ENCODE data around the gene GIPR. TPM values are rescaled to one million over a fixed set of nuclear protein-coding genes. Genes with fewer than 3 reads are reported as not detected.
A peak's percentile ranks its signal among the peaks of the same experiment; 100 is the strongest.

GIPR gene
- total RNA-seq, 1 experiment from 2014 or later: 0.45 TPM

DNA sequence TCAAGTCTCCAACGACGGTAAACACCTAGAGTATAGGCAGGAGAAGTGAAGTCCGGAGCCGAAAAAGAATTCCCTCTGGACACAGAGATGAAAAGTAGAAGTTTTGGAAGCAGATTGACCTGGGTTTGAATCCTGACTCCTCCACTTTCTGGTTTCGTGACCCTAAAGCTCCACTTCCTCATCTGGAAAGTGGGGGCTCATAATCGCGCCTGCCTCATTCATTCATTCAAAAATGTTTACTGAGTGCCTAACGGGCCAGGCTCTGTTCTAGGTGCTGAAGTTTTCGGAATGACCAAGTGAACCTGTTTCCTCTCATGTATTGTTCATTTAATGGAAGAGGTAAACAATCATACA lies 21.7 kb upstream of the GIPR start:
- intact Hi-C loops (cut with micrococcal nuclease; ENCODE audit: unreplicated experiment): no loop called here
- H3K27me3 ChIP-seq (replicated peaks; ENCODE audit: insufficient read depth, low read depth, low read length, poor library complexity): no peaks in the 10 kb centered on the region
- DNase-seq (ENCODE audit: low spot score): no peak
- H3K4me1 ChIP-seq (ENCODE audit: insufficient read depth, low read length, poor library complexity, severe bottlenecking): peaks cover 17% of the 10 kb centered on the region
- ChIA-PET POLR2A (ENCODE audit: low non-redundant PET) (no interaction called here), CTCF (interaction anchor here (0.6 to 0.7 kb wide), 2 partner anchors 152 to 842 kb away, joined by 3 read pairs; no protein-coding TSS in a partner anchor)
- no peaks in the 10 kb centered on the region for H3K9me3 ChIP-seq (ENCODE audit: low read depth, low read length, poor library complexity, severe bottlenecking)
- no peak overlapping the region for H3K27ac ChIP-seq (ENCODE audit: low read depth, low read length, poor library complexity, severe bottlenecking)
- H3K36me3 ChIP-seq (ENCODE audit: insufficient read depth, low read length, poor library complexity, severe bottlenecking): no peaks in the 10 kb centered on the region
- H3K4me3 ChIP-seq (ENCODE audit: low read depth, low read length, poor library complexity, severe bottlenecking): peak overlapping the region; percentile 43
- TF ChIP-seq, protein P1, sequence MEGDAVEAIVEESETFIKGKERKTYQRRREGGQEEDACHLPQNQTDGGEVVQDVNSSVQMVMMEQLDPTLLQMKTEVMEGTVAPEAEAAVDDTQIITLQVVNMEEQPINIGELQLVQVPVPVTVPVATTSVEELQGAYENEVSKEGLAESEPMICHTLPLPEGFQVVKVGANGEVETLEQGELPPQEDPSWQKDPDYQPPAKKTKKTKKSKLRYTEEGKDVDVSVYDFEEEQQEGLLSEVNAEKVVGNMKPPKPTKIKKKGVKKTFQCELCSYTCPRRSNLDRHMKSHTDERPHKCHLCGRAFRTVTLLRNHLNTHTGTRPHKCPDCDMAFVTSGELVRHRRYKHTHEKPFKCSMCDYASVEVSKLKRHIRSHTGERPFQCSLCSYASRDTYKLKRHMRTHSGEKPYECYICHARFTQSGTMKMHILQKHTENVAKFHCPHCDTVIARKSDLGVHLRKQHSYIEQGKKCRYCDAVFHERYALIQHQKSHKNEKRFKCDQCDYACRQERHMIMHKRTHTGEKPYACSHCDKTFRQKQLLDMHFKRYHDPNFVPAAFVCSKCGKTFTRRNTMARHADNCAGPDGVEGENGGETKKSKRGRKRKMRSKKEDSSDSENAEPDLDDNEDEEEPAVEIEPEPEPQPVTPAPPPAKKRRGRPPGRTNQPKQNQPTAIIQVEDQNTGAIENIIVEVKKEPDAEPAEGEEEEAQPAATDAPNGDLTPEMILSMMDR (conservative IDR thresholded peaks at IDR 0.05; ENCODE audit: low read depth, low read length): no peak
- no peak for TF ChIP-seq EZH2 (IDR thresholded peaks at IDR 0.05; ENCODE audit: borderline replicate concordance, low read depth, low read length, poor library complexity, severe bottlenecking)
- BruUV-seq (replicated peaks): no TSS peak

DNA sequence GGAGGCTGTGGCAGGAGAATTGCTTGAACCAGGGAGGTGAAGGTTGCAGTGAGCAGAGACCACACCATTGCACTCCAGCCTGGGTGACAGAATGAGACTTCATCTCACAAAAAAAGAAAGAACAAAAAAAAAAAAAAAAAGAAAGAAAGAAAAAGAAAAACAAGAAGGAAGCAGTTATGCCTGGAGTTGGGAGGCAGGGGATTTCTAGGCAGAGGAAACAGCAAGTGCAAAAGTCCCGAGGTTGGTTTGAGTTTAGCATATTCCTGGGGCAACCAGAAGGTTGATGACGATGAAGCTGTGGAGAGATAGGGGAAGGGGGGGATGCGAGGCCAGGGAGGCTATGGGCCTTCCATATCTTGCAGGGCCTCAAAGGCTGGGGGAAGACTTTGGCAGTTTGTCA lies 17.3 kb upstream of the GIPR start:
- Histone ChIP-seq H3K27ac (ENCODE audit: low read depth, low read length, poor library complexity, severe bottlenecking) (no peak overlapping the region), H3K4me1 (ENCODE audit: insufficient read depth, low read length, poor library complexity, severe bottlenecking) (peaks cover 9% of the 10 kb centered on the region), H3K9me3 (ENCODE audit: low read depth, low read length, poor library complexity, severe bottlenecking) (no peaks in the 10 kb centered on the region), H3K36me3 (ENCODE audit: insufficient read depth, low read length, poor library complexity, severe bottlenecking) (no peaks in the 10 kb centered on the region), H3K4me3 (ENCODE audit: low read depth, low read length, poor library complexity, severe bottlenecking) (no peak overlapping the region), H3K27me3 (replicated peaks; ENCODE audit: insufficient read depth, low read depth, low read length, poor library complexity) (no peaks in the 10 kb centered on the region)
- no peak for TF ChIP-seq EZH2 (IDR thresholded peaks at IDR 0.05; ENCODE audit: borderline replicate concordance, low read depth, low read length, poor library complexity, severe bottlenecking)
- TF ChIP-seq, protein P1 (conservative IDR thresholded peaks at IDR 0.05; ENCODE audit: low read depth, low read length): no peak
- ChIA-PET CTCF (no interaction called here), POLR2A (ENCODE audit: low non-redundant PET) (no interaction called here)
- intact Hi-C loops (cut with micrococcal nuclease; ENCODE audit: unreplicated experiment): no loop called here
- BruUV-seq (replicated peaks): no TSS peak
- DNase-seq (ENCODE audit: low spot score): no peak

DNA sequence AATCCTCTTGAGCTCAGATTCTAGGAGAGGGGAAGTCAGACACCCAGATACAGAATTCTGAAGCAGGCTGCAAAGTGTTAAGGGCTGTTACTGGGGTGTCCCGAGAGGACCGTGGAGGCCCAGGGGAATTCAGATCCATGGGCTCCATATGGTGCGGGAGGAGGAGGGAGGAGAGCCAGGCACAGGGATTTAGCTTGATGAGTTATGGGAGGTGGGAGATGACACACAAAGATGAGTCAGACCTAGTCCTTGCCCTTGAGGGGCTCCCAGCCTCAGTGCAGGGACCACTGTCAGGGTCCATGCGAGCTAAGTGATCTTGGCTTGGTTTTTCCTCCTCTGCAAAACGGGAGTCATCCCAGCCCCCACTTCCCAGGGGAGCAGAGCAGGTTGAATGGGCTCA lies 14.4 kb upstream of the GIPR start:
- no peak overlapping the region for H3K27ac ChIP-seq (ENCODE audit: low read depth, low read length, poor library complexity, severe bottlenecking)
- ChIA-PET POLR2A (ENCODE audit: low non-redundant PET) (interaction anchor here (0.6 kb wide), 1 partner anchor 24 kb away, joined by 5 read pairs; no protein-coding TSS in a partner anchor), CTCF (interaction anchor here (0.5 to 0.6 kb wide), 2 partner anchors 226 to 742 kb away, joined by 4 to 11 read pairs; no protein-coding TSS in a partner anchor)
- H3K4me1 ChIP-seq (ENCODE audit: insufficient read depth, low read length, poor library complexity, severe bottlenecking): peaks cover 5% of the 10 kb centered on the region
- H3K36me3 ChIP-seq (ENCODE audit: insufficient read depth, low read length, poor library complexity, severe bottlenecking): no peaks in the 10 kb centered on the region
- no peaks in the 10 kb centered on the region for H3K27me3 ChIP-seq (replicated peaks; ENCODE audit: insufficient read depth, low read depth, low read length, poor library complexity)
- H3K9me3 ChIP-seq (ENCODE audit: low read depth, low read length, poor library complexity, severe bottlenecking): no peaks in the 10 kb centered on the region
- no peak for TF ChIP-seq EZH2 (IDR thresholded peaks at IDR 0.05; ENCODE audit: borderline replicate concordance, low read depth, low read length, poor library complexity, severe bottlenecking)
- TF ChIP-seq, protein P1 (conservative IDR thresholded peaks at IDR 0.05; ENCODE audit: low read depth, low read length): no peak
- BruUV-seq (replicated peaks): no TSS peak
- H3K4me3 ChIP-seq (ENCODE audit: low read depth, low read length, poor library complexity, severe bottlenecking): no peak overlapping the region
- peak; percentile 48 for DNase-seq (ENCODE audit: low spot score)
- intact Hi-C loops (cut with micrococcal nuclease; ENCODE audit: unreplicated experiment): no loop called here

All from A673 (cell line).